GM19238 (cell line): ENCODE data around the gene CSTF1.

Experiments
- DNase-seq: peaks from one replicate; pipeline ENCODE4 v3.0.0; 2011; ENCODE audit warnings: low spot score; ENCODE audit not compliant: insufficient read length

The CSTF1 gene

GRCh38 chr20:56392132-56392880, at the start of gene CSTF1, which contains the start of gene AURKA:
Gene CSTF1, plus strand, starts transcription at chr20:56392645. Its CDS starts 2,908 bp downstream, at chr20:56395553.
Gene AURKA, minus strand, starts transcription at chr20:56392215. Its CDS starts 4,018 bp downstream, at chr20:56388197.
- DNase-seq, result peak; percentile 98

GRCh38 chr20:56342783-56343182, 49.7 kb upstream of the CSTF1 start:
- DNase-seq, result no peak

GRCh38 chr20:56343861-56344381, 48.5 kb upstream of the CSTF1 start:
- peak; percentile 39 for DNase-seq

- DNase-seq, result no peak
Measured at GRCh38 chr20:56345911-56346310, 46.5 kb upstream of the CSTF1 start.

- no peak for DNase-seq
Measured at GRCh38 chr20:56347628-56348304, 44.7 kb upstream of the CSTF1 start.

GRCh38 chr20:56348305-56348693, 44.1 kb upstream of the CSTF1 start:
- no peak for DNase-seq

GRCh38 chr20:56348746-56349145, 43.7 kb upstream of the CSTF1 start:
- no peak for DNase-seq

- DNase-seq, result no peak
Measured at GRCh38 chr20:56350842-56351241, 41.6 kb upstream of the CSTF1 start.

GRCh38 chr20:56352345-56353055, 39.9 kb upstream of the CSTF1 start:
- no peak for DNase-seq

GRCh38 chr20:56353356-56353755, 39.1 kb upstream of the CSTF1 start:
- no peak for DNase-seq

GRCh38 chr20:56358070-56358469, 34.4 kb upstream of the CSTF1 start:
- DNase-seq, result no peak

GRCh38 chr20:56358600-56359211, 33.7 kb upstream of the CSTF1 start, which contains the start of gene FAM210B:
Gene FAM210B, plus strand, starts transcription at chr20:56358974. Its CDS starts 32 bp downstream, at chr20:56359006.
- peak; percentile 91 for DNase-seq

GRCh38 chr20:56359212-56360132, 33.0 kb upstream of the CSTF1 start:
- DNase-seq, result no peak

GRCh38 chr20:56360133-56360907, 32.1 kb upstream of the CSTF1 start:
- no peak for DNase-seq

- no peak for DNase-seq
Measured at GRCh38 chr20:56360908-56361205, 31.6 kb upstream of the CSTF1 start.

- no peak for DNase-seq
Measured at GRCh38 chr20:56361900-56362299, 30.5 kb upstream of the CSTF1 start.

- DNase-seq, result no peak
Measured at GRCh38 chr20:56362833-56363413, 29.5 kb upstream of the CSTF1 start.

GRCh38 chr20:56363491-56363890, 29.0 kb upstream of the CSTF1 start:
- no peak for DNase-seq
